Hepatocyte (in vitro differentiated cells): ENCODE data around the gene WDR38.

ENCODE experiments used
- CTCF ChIP-seq: fragments of 200-600 bp; sonication (generic); IDR thresholded peaks from 2 replicates; pipeline ENCODE4 v1.5.1; 2016; ENCODE audit warnings: antibody characterized with exemption, mild to moderate bottlenecking; ENCODE audit not compliant: poor library complexity
- EZH2 ChIP-seq: fragments of 200-600 bp; sonication (generic); IDR thresholded peaks from 2 replicates; pipeline ENCODE4 v1.6.1; 2016; ENCODE audit warnings: antibody characterized with exemption, mild to moderate bottlenecking, borderline replicate concordance
- EZH2phosphoT487 ChIP-seq: fragments of 200-600 bp; sonication (generic); IDR thresholded peaks from one replicate; pipeline ENCODE4 v1.6.1; 2018; ENCODE audit warnings: antibody characterized with exemption, mild to moderate bottlenecking, low read depth, moderate library complexity; ENCODE audit not compliant: unreplicated experiment, severe bottlenecking

GRCh38 chr9:124815601-124816000 lies 37.7 kb upstream of the WDR38 start:
- no peak for TF ChIP-seq EZH2
- no peak for TF ChIP-seq CTCF
- no peak for TF ChIP-seq EZH2phosphoT487
